Activated CD4-positive, alpha-beta T cell treated with anti-CD3 and anti-CD28 coated beads, Interleukin-2, amount 50 U/mL, for 1 hour (primary cell): ENCODE data around the gene SCRT2.

Experiments used
- DNase-seq: peaks from one replicate; pipeline ENCODE4 v3.0.0-alpha.2; 2020

Gene SCRT2

GRCh38 chr20:623021-623420, 52.6 kb downstream of the SCRT2 start:
- no peak for DNase-seq

DNA sequence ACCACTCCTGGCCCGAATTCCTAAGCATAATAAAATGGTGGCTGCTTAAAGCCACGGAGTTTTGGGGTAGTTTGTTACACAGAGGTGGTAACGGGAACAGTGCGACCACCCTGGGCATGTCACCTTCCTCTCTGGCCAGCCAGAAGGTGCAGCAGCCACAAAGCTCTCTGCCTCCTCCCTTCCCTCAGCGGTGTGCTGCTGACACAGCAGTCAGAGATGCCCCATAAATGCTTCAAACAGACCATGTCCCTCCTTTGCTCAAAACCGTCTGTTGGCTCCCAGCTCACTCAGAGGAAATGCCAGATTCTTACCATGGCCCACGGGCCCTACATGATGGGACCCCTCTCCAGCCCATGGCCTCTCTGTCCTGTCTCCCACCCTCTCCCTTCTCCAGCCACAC, 53.4 kb downstream of the SCRT2 start:
- no peak for DNase-seq

GRCh38 chr20:621125-621756, 54.4 kb downstream of the SCRT2 start:
- no peak for DNase-seq

DNA sequence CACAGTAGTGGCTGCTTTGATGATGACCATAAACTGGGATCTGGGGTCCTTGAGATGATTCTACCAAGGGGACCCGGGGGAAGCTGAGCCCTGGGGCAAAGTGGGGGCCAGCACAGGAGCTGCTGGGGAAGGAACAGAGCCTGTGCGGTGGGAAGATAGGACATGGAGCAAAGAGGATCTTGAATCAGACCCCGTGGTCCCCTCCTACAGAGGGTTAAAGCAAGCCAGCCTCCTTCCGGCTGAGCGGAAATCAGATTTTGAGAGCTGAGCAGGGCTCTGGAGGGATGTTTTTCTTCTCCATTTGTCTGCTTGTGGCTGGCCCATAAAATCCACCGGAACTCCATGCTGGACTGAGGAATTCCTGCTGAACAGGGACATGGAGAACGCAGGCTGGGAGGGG, 55.4 kb downstream of the SCRT2 start:
- no peak for DNase-seq

DNA sequence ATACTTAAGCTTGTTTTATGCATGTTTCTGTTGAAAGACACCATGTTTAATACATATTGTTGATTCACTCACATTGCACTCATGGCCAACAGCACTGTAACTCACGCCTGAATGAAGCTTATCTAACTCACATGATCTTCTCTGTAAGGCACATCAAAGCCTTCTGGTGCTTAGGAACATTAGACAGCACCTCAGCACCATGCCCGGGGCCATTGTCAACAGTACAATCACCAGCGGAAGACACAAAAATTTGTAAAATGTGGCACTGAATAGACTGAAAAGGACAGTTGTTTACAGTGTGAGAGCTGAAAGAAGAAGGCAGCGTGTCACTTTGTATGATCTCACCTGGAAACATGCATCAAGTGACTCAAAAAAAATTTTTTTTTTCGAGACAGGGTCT, 56.6 kb downstream of the SCRT2 start:
- DNase-seq: no peak

DNA sequence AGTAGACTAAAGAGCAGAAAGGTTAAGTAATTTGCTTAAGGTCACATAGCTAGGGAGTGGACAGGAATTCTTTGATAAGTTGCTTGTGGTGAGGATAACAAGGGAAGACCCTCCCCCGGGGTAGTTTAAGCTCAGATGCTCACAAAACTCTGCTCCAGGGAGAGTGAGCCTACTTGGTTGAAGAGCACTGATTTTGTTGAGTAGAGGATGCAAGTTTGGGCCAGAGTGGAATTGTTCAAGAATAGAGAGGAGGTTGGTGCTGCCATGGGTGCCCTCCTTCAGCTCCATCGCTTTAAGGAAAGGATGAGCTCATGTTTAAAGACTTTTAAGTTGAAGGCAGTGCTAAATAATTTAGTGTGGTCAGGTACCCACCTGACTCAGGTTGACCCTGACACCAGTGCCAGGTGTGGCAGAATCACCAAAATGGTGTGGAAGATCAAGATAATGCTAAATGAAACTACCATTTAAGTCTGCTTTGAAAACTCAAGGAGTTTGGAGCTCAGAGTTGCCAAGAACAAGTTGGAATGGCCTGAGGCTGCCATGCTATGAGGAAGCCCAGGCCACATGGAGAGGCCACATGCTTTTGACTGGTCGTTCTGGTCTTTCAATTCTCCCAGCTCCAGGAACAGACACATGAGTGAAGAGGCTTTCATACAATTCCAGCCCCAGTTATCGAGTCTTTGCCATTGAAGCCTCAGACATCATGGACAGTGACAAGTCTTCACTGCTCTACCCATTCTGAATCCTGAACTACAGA, 57.5 kb downstream of the SCRT2 start:
- no peak for DNase-seq

- DNase-seq: no peak
These were observed 60.1 kb downstream of the SCRT2 start for GRCh38 chr20:615514-615913.

DNA sequence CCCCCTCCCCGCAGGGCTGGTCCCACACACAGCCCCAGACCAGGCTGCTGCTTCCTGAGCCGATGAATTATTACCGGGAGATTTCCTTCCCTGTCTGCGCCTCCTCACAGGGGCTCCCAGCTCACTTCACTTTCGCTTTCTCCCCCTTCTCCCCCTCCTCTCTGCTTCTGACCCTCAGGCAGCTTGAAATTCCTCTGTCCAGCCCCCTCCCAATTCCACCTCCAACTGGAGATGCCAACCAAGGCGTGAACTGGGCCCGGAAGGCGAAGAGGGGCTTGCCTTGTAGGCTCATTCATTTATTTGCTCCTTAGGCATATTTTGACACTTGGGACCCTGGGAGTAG, 63.8 kb downstream of the SCRT2 start:
- DNase-seq: no peak
